Prostate gland (tissue), 2 donors: ENCODE results near the gene ZKSCAN2.

Source experiments
- POLR2A ChIP-seq: fragments of 450-650 bp; IDR thresholded peaks from one replicate; pipeline ENCODE4 v1.6.1; 2016; ENCODE audit warnings: antibody characterized with exemption, mild to moderate bottlenecking
- TF ChIP-seq, protein P1 (sequence below), 4 experiments: fragments of 200-600 bp in 2 of 4; fragments of 450-650 bp in 2 of 4; sonication (generic) in 2 of 4; IDR thresholded peaks; 1 replicate in 3 of 4; 2 replicates in 1 of 4; pipeline ENCODE4 v1.5.1; 2016 to 2019; ENCODE audit warnings: antibody characterized with exemption in 4 of 4, mild to moderate bottlenecking in 2 of 4, moderate library complexity in 2 of 4

DNA sequence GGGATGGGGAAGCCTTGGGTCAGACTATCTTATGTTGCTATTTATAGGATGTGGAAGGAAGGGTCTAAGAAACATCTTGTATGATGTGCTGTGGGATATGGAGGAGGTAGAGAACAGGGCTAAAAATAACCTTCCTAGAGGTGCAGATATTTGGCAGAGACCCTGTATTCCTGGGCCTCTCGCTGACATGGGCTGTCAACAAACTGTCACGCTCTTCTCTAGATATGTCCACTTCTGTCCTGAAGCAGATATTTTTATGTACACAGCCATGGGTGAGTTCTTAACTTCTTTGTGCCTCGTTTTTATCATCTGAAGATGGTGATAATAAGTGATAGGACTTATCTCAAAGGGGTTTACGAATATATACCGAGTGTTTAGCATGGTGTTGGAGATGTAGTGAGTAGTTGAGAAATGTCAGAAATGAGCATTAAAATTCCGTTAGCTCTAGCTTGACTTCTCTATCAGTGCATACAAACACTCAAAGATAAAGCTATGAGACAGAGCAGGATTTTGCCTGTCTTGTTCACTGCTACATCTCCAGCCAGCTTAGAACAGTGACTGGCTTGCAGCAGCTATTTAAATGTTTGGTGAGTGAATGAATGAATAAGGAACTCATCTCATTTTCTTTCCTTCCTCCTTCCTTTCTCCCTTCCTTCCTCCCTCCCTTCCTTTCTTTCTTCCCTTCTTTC lies 43.8 kb downstream of the ZKSCAN2 start:
- TF ChIP-seq POLR2A, result no peak
- TF ChIP-seq, protein P1, sequence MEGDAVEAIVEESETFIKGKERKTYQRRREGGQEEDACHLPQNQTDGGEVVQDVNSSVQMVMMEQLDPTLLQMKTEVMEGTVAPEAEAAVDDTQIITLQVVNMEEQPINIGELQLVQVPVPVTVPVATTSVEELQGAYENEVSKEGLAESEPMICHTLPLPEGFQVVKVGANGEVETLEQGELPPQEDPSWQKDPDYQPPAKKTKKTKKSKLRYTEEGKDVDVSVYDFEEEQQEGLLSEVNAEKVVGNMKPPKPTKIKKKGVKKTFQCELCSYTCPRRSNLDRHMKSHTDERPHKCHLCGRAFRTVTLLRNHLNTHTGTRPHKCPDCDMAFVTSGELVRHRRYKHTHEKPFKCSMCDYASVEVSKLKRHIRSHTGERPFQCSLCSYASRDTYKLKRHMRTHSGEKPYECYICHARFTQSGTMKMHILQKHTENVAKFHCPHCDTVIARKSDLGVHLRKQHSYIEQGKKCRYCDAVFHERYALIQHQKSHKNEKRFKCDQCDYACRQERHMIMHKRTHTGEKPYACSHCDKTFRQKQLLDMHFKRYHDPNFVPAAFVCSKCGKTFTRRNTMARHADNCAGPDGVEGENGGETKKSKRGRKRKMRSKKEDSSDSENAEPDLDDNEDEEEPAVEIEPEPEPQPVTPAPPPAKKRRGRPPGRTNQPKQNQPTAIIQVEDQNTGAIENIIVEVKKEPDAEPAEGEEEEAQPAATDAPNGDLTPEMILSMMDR (IDR thresholded peaks at IDR 0.05), result no peak
